HG02938 (cell line): ENCODE results near the gene FAM107A.

Experiments
- ATAC-seq: cut with Tn5 transposase; IDR thresholded peaks from one replicate; pipeline ENCODE4 v1.9.1; 2021; ENCODE audit warnings: mild to moderate bottlenecking, moderate library complexity; ENCODE audit not compliant: unreplicated experiment

FAM107A gene, protein sequence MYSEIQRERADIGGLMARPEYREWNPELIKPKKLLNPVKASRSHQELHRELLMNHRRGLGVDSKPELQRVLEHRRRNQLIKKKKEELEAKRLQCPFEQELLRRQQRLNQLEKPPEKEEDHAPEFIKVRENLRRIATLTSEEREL

DNA sequence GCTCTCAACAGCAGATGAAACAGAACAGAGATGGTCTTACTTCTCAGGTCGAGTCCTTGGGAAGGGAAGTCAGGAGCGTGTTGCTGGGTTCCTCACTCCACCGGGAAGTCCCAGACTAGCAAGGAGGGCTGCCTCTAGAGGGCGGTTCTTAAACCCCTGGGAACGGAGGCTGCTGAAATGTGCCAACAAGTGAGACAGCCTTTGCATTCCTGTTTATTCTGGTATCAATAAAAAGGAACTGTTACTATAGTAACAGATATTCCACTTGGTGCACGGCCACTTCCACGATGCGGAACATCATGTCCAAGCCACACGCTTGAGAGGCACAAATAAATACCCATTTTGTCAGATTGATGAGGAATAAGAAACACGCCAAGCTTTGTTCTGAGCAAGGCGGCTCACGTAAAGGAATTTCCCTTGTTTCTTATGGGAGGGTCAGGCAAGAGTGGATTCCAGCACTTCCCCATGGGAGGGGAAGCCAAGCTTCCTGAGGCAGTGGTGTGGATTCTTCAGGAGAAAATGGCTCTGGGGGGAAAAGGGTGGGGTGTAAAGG lies at the start of gene FAM107A:
Gene FAM107A (minus strand): TSS at position 123 of the 553 bp plus-strand sequence. CDS start 7,531 bp downstream, outside the sequence.
- no peak for ATAC-seq

DNA sequence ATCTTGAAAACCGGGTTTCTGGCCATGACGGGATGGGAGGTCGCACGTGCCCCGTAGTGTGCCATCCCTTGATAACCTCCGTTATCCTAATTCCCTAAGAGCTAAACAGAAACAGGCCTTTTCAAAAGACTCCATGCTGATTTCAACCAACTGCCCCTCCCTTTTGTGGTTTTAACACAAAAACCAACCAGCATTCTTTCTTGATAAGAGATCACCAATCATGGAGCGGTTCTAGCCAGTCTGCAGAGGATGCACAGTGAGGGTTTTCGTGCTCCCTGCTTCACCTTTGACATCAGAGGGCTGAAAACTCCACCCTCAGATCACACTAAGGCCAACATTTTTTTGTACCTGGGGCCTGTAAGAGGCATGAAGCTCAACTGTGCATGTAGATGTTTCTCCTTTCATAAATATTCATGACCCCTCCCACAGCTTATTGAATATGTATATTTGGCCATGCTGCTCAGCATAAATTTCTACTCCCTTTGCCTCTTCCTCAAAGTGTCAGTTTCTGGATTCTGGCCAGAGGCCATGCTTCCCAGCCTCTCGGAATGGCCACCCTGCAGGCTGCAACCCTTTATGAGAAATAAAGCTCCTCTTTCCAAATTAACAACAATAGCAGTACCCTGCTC lies 48.1 kb upstream of the FAM107A start:
- no peak for ATAC-seq

DNA sequence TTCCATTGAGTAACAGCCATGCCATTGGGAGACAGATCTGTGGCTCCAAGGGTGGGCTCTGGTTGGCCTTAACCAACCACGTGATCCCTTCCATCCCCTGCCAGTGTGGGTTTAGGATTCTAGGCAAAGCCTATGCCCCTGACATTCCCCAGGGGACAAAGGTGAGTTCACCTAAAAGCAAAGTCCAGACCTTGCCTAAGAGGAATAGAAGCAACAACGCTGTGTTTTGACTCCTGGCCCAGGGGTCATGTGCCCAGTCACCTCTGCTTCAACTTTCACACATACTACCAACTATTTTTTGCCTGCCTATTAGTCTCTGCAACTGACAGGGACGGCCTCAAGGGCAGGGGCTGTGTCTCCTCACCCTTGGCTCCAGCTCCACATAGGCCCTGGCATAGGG lies 47.4 kb upstream of the FAM107A start:
- ATAC-seq: no peak

DNA sequence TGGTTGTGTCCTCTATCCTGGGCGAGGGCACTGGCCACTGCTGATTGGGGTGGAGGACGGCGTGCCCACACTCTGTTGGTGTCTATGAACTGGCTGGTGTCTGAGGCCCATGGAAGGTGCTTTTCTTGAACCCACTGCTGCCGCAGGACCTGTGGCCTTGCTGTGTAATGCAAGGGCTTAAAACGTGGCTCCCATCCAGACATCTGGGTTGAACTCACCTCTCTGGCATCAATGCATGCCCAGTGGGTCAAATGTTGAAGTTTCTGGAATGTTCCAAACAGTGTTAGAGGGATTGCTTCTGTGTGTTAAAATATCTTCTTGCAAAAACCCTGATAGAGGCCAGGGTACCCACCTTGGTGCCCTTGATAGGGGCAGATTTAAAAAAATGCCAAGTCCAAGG lies 46.8 kb upstream of the FAM107A start:
- no peak for ATAC-seq

DNA sequence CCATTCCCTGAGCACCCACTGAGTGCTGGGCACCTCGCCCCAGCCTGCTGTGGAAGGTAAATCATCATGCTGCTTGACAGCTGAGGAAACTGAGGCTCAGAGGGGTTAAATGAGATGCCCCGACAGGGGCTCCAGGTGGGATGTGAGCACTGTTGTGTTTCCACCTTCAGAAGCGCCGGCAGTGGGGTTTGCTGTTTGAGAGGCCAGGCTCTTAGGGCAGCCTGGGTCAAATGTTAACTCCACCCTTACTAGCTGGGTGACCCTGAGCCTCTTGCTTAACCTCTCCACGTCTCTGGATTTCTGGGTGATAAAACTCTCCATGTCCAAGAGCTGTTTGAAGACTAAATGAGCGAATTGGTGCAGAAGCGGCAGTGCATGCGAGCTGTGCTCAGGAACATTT lies 46.3 kb upstream of the FAM107A start:
- no peak for ATAC-seq

DNA sequence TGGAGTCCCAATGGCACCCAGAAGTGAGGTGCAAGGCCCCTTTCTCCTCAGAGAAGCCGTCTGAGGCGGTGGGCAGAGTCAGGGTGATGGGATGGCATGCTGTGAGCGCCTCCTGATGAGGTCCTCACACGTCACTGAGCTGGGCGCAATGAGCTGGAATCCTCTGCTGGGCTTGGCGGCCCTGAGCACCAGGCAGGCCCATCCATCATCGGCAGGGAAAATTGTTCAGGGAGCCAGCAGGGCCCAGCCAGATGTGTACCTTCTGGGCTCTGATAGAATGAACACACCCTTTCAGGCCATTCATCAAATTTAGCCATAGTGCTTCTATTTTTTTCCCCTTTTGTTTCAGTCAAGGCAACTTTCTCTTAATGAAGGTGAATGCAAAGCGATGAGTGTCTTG lies 45.7 kb upstream of the FAM107A start:
- no peak for ATAC-seq

DNA sequence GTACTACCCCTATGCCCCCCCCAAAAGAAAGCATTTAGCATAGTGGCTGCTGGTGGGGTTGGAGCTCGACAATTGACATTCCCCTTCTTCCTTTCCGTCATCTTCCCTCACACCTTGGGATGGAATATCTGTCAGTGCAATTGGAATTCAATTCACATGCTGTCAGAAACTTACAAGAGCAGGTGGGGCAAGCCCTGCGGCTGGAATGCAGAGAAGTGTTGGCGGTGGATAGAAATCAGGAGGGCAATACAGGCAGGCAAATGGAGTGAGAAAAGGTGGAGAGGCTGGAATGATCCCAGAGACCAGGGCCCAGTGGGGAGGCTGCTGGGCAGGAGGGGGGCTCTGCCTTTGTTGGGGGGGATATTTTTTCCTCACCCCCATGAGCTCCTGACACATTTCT lies 45.2 kb upstream of the FAM107A start:
- ATAC-seq: no peak

DNA sequence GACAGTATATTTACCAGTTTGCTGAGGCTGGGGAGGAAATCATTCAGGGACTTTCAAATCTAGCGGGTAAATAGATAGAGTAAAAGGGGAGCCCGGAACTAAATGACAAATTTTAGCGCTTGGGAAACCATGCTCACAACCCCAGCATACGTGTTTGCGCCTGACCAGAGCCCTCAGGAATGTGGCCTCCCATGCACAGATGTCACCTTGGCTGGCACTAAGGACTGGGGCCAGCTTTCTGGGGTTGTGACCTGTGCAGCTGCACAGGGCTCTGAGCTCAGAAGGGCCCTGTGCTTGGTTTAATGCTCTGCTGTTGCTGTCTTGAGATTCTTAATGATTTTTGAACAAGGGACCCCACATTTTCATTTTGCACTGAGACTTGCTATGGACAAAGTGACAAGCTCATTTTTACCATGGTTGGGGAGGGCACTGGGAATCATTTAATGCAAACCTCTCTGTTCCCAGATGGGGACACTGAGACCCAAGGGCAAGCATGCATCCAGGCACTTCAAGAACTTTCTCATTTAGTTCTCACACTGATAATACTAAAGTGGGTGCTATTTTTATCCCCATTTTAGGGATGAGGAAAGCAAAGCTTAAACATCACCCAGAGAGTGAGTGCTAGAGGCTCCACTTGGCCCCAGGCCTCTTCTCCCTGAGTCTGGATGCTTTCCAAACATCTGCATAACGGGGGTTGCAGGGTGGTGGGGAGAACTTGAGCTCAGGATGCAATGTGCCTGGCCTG lies 44.1 kb upstream of the FAM107A start:
- ATAC-seq: no peak

DNA sequence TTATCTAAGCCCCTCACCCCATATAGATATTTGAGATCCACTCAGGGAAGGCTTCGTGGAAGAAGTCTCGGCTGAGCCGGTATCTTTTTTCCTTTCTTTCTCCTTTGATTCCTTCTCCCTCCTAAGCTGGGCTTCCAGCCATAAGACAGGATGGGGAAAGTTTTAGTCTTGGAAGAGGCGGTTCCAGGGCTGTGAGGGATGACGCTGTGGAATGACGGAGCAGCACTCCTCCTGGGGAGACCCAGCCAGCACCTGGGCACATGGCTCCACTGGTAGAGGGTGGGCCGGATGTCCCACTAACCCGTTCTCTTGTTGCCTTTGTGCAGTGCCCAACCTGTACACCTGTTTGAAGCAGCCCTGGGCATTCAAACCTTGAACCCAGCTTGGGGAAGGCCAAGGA lies 43.2 kb upstream of the FAM107A start:
- ATAC-seq: no peak

DNA sequence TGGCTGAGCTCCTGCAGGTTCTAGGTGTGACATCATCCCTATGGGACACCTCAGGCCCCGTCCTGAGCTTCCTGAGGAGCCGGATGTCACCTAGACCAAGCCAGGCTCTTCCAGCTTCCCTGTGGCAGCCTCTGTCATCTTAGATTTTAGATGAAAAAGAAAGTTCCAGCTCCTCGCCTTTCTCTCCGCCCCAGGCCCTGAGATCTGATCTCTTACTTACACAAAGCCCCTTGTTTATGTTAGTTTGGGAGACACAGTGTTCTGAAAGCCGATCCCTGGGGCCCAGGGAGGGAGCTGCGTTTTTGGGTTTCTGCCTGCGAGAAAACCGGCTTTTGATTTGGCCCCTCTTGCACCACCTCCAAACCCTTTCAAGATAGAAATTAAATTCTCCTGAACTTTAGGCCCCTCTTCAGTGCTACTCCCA lies 40.2 kb upstream of the FAM107A start:
- ATAC-seq: no peak

DNA sequence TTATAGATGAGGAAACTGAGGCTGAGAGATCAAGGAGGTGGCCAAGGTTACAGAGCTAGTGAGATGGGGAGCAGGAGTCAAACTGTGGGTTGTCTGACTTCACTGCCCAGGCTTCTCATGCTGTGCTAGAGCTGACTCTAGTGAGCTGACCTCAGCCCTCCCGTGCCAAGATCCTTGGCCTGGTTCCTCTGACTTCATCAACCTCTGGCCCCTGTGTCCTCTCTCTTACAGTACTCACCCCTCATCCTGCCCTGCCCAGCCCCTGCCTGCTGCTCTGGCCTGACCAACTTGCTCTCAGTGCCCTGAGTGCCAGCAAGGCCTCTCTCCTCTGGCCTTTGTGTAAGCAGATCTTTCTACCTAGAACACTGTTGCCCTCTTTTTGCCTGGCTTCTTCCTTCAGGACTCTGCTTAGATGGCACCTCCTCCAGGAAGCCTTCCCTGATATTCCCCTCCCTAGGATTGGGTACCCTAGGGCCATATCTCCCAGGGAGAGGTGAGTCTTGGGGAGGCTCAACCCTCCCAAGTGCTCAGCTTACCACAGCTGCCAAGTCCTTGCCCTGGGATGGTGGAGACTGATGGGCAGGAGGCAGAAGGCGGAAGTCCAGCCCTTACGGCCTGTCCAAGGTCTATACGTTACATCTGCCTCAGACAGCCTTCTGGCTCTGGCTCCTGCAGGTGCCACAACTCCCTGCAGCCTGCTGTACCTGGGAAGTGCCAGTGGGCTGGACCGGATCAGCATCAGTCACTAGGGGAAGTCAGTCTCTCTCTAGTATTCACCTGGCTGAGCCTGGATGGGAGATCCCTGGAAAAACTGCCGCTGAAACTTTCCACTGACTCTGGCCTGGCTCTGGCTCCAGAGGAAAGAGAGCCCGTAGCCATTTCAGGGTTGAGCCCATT lies 36.3 kb upstream of the FAM107A start:
- ATAC-seq: no peak

DNA sequence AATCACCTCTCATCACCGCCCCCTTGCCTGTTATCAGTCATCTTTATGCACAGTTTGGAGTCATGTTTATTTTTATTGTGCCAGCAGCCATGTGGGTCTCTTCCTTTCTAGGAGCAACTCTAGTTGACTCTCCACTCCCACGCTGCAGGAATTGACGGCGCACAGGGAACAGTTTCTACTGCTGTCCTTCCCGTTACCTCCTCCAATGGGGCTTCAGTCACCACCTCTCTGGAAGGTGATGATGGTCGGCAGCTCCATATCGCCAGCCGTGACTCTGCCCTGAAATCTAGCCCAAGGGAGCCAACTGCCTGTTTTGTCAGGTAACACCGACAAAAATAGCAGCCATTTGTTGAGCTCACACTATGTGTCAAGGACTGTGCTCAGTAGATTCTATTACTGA lies 35.6 kb upstream of the FAM107A start:
- no peak for ATAC-seq

DNA sequence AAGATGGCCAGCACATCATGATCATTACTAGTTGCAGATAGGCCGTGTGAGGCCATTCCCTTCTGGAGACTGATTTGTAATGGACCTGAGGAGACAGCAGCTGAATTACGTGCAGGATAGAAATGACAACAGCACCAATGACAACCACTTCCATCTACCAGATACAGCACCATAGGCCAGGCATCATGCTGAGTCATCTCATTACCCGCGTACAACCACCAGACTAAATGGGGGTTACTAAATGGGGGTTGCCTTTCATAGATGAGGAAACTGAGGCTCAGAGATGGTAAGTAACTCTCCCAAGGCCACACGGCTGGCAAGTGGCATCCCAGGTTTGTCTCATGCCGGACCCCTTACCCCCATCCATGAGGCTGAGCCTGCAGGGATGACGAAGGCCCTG lies 32.8 kb upstream of the FAM107A start:
- ATAC-seq: no peak

DNA sequence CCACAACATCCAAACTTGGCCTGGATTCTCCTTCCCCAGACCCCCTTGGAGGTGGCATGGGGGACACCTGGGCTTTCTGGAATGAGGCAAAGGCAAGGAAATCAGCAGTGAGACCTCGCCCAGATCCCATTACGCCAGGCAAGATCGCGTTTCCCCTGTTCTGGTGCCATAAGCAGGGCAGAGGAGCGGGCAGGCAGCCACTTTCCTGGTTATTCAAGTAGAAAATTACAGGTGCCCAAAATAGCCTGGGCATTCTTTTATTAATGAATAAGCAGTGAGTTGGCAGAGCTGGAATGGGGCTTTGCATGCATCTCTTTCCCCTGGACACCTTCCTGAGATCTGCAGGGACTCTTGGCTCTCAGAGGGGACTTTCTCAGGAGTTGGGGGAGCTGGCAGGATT lies 31.5 kb upstream of the FAM107A start:
- no peak for ATAC-seq

DNA sequence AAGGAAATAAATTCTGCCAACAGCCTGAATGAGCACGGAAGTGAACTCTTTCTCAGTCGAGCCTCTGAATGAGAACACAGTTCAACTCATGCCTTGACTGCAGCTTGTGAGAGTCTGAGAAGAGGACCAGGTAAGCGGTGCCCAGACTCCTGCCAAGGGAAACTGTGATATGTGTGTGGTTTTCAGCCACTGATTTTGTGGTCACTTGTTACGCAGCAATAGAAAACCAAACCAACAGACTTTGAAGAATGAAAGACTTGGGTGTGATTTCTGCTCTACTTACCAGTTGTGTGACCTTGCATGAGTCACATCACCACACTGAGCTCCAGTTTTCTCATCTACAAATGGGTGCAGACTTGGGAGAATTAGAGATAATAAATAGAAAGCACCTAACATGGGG lies 30.6 kb upstream of the FAM107A start:
- ATAC-seq: no peak

DNA sequence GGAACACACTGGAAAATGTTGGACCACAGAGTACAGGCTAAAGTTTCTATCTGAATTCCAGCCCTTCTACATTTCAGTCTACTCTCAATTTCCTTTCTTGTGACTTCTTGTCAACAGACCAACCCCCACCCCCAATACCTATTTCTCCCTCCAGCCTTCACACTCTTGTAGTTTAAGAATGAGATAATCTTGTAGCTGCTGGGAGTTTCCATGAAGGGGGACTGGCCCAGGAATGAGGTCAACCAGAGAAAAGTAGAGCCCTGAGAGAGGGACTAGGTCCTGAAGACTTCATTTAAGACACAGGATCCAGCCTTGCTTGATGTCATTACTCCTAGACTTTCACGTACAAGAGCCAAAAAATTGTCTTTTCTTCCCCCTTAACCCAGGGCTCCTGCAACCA lies 29.5 kb upstream of the FAM107A start:
- ATAC-seq: no peak

DNA sequence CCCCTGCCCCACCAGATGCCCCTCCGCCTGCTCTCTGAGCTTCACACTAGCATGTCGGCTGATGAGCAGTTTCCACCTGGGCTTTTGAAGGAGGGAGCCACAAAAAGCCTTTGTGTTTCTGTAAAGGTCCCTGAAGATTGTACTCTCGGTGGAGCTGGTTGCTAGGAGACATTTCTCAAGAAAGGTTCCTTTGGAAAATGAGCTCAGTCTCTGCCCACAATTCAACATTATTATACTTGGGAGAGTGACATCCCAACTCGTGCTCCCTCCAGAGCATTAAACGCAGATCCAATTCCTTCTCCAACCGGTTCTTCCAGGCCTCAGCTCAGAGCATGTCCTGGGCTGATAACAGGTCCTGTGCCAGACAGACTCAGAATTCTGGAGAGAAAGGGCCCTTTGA lies 26.8 kb upstream of the FAM107A start:
- ATAC-seq: no peak

DNA sequence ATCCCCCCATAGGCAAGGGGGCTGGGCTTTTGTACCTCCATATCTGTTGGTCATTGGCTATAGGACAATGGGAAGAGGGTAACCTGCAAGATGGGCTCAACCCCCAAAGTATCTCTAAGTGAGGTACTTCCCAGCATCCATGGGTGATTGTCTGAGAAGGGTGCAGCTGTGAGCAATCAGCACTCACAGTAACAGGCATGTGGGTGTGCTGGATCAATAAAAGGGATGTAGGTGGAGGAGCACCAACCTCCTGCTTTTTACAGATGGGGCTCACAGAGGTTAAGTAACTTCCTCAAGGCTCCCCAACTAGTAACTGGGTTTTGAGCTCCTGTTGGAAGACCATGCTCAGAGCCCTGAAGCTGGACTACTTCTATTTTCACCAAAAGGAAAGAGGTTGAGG lies 26.4 kb upstream of the FAM107A start:
- ATAC-seq: no peak

DNA sequence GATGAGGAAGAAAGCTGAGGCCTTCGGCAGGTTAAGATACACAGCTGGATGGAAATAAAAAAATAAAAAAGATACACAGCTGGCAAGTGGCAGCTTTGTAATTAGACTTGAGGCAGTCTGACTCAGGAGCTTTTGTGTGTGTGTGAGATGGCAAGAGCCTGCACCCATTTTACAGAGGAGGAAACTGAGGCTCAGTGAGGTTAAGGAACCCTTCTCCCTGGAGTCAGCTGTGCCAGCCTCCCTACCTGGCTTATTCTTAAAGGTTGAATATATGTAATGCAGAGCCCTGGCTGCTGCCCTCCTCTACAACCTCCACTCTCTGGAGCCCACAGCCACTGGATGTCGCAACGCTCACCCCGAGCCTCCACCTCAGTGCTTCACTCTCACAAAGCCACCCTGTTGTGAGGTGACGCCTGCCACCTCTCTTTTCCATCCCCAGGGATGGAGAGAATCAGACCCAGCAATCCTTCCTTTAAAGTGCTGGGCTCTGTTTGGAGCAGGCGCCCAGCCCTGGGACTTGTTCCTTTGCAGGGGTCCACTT lies 20.6 kb upstream of the FAM107A start:
- no peak for ATAC-seq

DNA sequence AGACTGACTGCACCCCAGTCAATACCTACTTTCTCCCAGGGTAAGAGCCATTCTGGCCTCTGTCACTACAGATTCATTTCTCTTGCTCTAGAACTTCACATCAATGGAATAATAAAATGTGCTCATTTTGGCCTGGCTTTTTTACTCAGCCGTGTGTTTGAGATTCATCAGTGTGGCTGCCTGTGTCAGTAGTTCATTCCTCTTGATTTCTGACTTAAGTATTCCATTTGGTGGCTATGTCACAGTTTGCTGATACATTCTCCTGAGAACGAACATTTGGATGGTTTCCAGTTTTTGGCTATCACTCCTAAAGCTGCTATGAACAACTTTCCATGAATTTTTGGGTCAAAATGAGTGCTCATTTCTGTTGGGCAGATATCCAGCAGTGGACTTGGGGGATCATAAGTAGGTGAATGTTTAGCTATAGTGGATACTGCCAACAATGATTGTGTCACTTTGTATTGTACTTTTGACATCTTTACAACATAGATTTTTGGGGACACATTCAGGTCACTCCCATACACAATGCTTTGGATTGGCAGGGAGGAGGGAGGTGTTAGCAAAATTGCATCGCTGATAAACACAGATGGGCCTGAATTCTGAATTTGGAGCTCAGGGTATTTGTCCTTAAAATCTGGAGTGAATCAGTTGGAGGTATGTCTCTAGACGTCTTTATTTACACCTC lies 19.8 kb upstream of the FAM107A start:
- ATAC-seq: no peak
